Measurements from ENCODE around the gene YDJC. TPM values are rescaled to one million over a fixed set of nuclear protein-coding genes. Genes with fewer than 3 reads are reported as not detected.
A peak's percentile ranks its signal among the peaks of the same experiment; 100 is the strongest.
"Not testable (repeated sequence)": the region's sequence is repeated elsewhere in the genome, so short reads cannot be mapped to it uniquely, and the experiment has no call there.

Gene YDJC
- total and polyA plus RNA-seq, 2 experiments from 2014 or later: 24.1 to 44.5 TPM

- peaks cover 100% of the 10 kb centered on the region for H3K79me2 ChIP-seq
- no peaks in the 10 kb centered on the region for H3K9me2 ChIP-seq (replicated peaks; ENCODE audit: insufficient read depth)
- no peak overlapping the region for H3K27ac ChIP-seq
- no peaks in the 10 kb centered on the region for H3K27me3 ChIP-seq
- 96% methylated on average over 3 of the region's 3 CpGs for WGBS (ENCODE audit: low lambda C conversion rate, missing lambda C conversion rate)
- H3K9me3 ChIP-seq (ENCODE audit: low read depth): no peaks in the 10 kb centered on the region
- H2AFZ ChIP-seq: no peak overlapping the region
- H3K4me1 ChIP-seq (ENCODE audit: insufficient read depth): no peaks in the 10 kb centered on the region
- no peak overlapping the region for H3K4me2 ChIP-seq
- DNase-seq (ENCODE audit: low spot score): no peak
- TF ChIP-seq EZH2phosphoT487 (IDR thresholded peaks at IDR 0.05; ENCODE audit: low read depth, severe bottlenecking, unreplicated experiment) (no peak), CTCF (IDR thresholded peaks at IDR 0.05; ENCODE audit: poor library complexity) (no peak), EZH2 (IDR thresholded peaks at IDR 0.05; ENCODE audit: borderline replicate concordance) (no peak)
- H4K20me1 ChIP-seq (ENCODE audit: insufficient read depth, poor library complexity, severe bottlenecking): peaks cover 97% of the 10 kb centered on the region
- no peak overlapping the region for H3K4me3 ChIP-seq
- H3K36me3 ChIP-seq (replicated peaks; ENCODE audit: insufficient read depth, low read depth): no peaks in the 10 kb centered on the region
These were observed 31.5 kb downstream of the YDJC start for GRCh38 chr22:21598302-21598701.

GRCh38 chr22:21596356-21597135, 33.3 kb downstream of the YDJC start:
- not testable (repeated sequence) for H3K9me2 ChIP-seq (replicated peaks; ENCODE audit: insufficient read depth); H3K27me3 ChIP-seq; H3K4me3 ChIP-seq; H3K4me2 ChIP-seq; H3K27ac ChIP-seq; H3K36me3 ChIP-seq (replicated peaks; ENCODE audit: insufficient read depth, low read depth); H3K9me3 ChIP-seq (ENCODE audit: low read depth); H3K4me1 ChIP-seq (ENCODE audit: insufficient read depth); H2AFZ ChIP-seq; DNase-seq (ENCODE audit: low spot score)
- peaks cover 98% of the 10 kb centered on the region for H4K20me1 ChIP-seq (ENCODE audit: insufficient read depth, poor library complexity, severe bottlenecking)
- peaks cover 100% of the 10 kb centered on the region for H3K79me2 ChIP-seq
- 97% methylated on average over 13 of the region's 13 CpGs for WGBS (ENCODE audit: low lambda C conversion rate, missing lambda C conversion rate)

GRCh38 chr22:21594865-21595452, 34.9 kb downstream of the YDJC start:
- TF ChIP-seq EZH2phosphoT487 (IDR thresholded peaks at IDR 0.05; ENCODE audit: low read depth, severe bottlenecking, unreplicated experiment) (no peak), CTCF (IDR thresholded peaks at IDR 0.05; ENCODE audit: poor library complexity) (no peak), EZH2 (IDR thresholded peaks at IDR 0.05; ENCODE audit: borderline replicate concordance) (no peak)
- peaks cover 98% of the 10 kb centered on the region for H4K20me1 ChIP-seq (ENCODE audit: insufficient read depth, poor library complexity, severe bottlenecking)
- no peak overlapping the region for H3K4me2 ChIP-seq
- no peaks in the 10 kb centered on the region for H3K4me1 ChIP-seq (ENCODE audit: insufficient read depth)
- 94% methylated on average over 5 of the region's 5 CpGs for WGBS (ENCODE audit: low lambda C conversion rate, missing lambda C conversion rate)
- peaks cover 100% of the 10 kb centered on the region for H3K79me2 ChIP-seq
- H3K27me3 ChIP-seq: no peaks in the 10 kb centered on the region
- H3K4me3 ChIP-seq: no peak overlapping the region
- no peaks in the 10 kb centered on the region for H3K9me2 ChIP-seq (replicated peaks; ENCODE audit: insufficient read depth)
- no peak overlapping the region for H3K27ac ChIP-seq
- H3K36me3 ChIP-seq (replicated peaks; ENCODE audit: insufficient read depth, low read depth): no peaks in the 10 kb centered on the region
- H3K9me3 ChIP-seq (ENCODE audit: low read depth): no peaks in the 10 kb centered on the region
- no peak for DNase-seq (ENCODE audit: low spot score)
- no peak overlapping the region for H2AFZ ChIP-seq

GRCh38 chr22:21593406-21594232, 36.2 kb downstream of the YDJC start:
- Histone ChIP-seq H3K27ac (no peak overlapping the region), H3K4me3 (no peak overlapping the region), H3K4me2 (no peak overlapping the region), H2AFZ (no peak overlapping the region), H3K79me2 (peaks cover 100% of the 10 kb centered on the region), H4K20me1 (ENCODE audit: insufficient read depth, poor library complexity, severe bottlenecking) (peaks cover 98% of the 10 kb centered on the region), H3K27me3 (no peaks in the 10 kb centered on the region), H3K36me3 (replicated peaks; ENCODE audit: insufficient read depth, low read depth) (no peaks in the 10 kb centered on the region), H3K4me1 (ENCODE audit: insufficient read depth) (no peaks in the 10 kb centered on the region), H3K9me2 (replicated peaks; ENCODE audit: insufficient read depth) (no peaks in the 10 kb centered on the region), H3K9me3 (ENCODE audit: low read depth) (no peaks in the 10 kb centered on the region)
- peak; percentile 27 for TF ChIP-seq CTCF (IDR thresholded peaks at IDR 0.05; ENCODE audit: poor library complexity)
- TF ChIP-seq EZH2 (IDR thresholded peaks at IDR 0.05; ENCODE audit: borderline replicate concordance): no peak
- TF ChIP-seq EZH2phosphoT487 (IDR thresholded peaks at IDR 0.05; ENCODE audit: low read depth, severe bottlenecking, unreplicated experiment): no peak
- WGBS (ENCODE audit: low lambda C conversion rate, missing lambda C conversion rate): 87% methylated on average over 11 of the region's 11 CpGs
- DNase-seq (ENCODE audit: low spot score): no peak
